Panc1 (cell line): ENCODE data around the gene ZBTB20.

Experiments
- POLR2AphosphoS5 ChIP-seq: IDR thresholded peaks from 2 replicates; pipeline ENCODE4 v1.6.1; 2012; ENCODE audit warnings: mild to moderate bottlenecking, low read depth, low read length, moderate library complexity
- TCF7L2 ChIP-seq: IDR thresholded peaks from 2 replicates; pipeline ENCODE4 v1.6.1; 2011; ENCODE audit warnings: mild to moderate bottlenecking, low read depth, low read length, inconsistent platforms
- TF ChIP-seq, protein P1 (sequence below): fragments of 450-650 bp; IDR thresholded peaks from 2 replicates; pipeline ENCODE4 v1.5.1; 2017; ENCODE audit warnings: mild to moderate bottlenecking
- TF ChIP-seq, protein P2 (sequence below), 2 experiments: IDR thresholded peaks; 2 replicates each; pipeline ENCODE4 v1.6.1; 2011 to 2012; ENCODE audit warnings: low read depth in 2 of 2, control low read depth in 1 of 2, low read length in 1 of 2, mild to moderate bottlenecking in 1 of 2, moderate library complexity in 1 of 2; ENCODE audit not compliant: insufficient read depth in 1 of 2

DNA sequence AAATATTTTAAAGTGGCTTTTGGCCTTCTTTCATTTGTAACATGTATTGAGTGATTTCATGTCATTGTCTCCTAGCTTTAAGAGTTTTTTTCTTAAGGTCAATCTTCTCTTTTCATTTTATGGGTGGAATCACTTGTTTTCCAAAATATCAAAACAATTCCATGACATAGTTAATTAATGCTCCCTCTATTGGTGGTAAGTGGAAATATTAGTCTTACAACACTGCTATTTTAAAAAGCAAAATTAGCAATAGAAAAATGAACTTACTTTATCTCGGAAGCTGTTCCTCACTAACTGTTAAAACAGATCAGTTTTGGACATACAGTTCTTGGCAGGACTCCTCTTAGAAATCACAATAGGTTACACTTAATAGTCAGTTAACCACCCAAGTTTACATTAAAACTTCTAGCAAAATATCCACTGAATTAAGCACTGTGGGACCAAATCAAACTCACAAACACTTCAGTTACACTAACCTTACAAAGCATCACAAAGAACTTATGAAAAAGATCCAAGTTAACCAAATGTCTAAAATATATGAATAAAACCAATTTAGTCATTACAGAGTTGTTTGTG lies 810.9 kb downstream of the ZBTB20 start:
- TF ChIP-seq, protein P1, sequence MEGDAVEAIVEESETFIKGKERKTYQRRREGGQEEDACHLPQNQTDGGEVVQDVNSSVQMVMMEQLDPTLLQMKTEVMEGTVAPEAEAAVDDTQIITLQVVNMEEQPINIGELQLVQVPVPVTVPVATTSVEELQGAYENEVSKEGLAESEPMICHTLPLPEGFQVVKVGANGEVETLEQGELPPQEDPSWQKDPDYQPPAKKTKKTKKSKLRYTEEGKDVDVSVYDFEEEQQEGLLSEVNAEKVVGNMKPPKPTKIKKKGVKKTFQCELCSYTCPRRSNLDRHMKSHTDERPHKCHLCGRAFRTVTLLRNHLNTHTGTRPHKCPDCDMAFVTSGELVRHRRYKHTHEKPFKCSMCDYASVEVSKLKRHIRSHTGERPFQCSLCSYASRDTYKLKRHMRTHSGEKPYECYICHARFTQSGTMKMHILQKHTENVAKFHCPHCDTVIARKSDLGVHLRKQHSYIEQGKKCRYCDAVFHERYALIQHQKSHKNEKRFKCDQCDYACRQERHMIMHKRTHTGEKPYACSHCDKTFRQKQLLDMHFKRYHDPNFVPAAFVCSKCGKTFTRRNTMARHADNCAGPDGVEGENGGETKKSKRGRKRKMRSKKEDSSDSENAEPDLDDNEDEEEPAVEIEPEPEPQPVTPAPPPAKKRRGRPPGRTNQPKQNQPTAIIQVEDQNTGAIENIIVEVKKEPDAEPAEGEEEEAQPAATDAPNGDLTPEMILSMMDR, result peak; percentile 66; the same call in 1 of the 2 replicates
- TF ChIP-seq, protein P2, sequence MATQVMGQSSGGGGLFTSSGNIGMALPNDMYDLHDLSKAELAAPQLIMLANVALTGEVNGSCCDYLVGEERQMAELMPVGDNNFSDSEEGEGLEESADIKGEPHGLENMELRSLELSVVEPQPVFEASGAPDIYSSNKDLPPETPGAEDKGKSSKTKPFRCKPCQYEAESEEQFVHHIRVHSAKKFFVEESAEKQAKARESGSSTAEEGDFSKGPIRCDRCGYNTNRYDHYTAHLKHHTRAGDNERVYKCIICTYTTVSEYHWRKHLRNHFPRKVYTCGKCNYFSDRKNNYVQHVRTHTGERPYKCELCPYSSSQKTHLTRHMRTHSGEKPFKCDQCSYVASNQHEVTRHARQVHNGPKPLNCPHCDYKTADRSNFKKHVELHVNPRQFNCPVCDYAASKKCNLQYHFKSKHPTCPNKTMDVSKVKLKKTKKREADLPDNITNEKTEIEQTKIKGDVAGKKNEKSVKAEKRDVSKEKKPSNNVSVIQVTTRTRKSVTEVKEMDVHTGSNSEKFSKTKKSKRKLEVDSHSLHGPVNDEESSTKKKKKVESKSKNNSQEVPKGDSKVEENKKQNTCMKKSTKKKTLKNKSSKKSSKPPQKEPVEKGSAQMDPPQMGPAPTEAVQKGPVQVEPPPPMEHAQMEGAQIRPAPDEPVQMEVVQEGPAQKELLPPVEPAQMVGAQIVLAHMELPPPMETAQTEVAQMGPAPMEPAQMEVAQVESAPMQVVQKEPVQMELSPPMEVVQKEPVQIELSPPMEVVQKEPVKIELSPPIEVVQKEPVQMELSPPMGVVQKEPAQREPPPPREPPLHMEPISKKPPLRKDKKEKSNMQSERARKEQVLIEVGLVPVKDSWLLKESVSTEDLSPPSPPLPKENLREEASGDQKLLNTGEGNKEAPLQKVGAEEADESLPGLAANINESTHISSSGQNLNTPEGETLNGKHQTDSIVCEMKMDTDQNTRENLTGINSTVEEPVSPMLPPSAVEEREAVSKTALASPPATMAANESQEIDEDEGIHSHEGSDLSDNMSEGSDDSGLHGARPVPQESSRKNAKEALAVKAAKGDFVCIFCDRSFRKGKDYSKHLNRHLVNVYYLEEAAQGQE (IDR thresholded peaks at IDR 0.05; ENCODE audit: insufficient read depth in 1 of 2, low read depth in 2 of 2, low read length in 1 of 2), result no peak
- TF ChIP-seq POLR2AphosphoS5, result no peak
- no peak for TF ChIP-seq TCF7L2
